Right lobe of liver (tissue), 6 donors: ENCODE measurements around the gene ARNT2. TPM values are rescaled to one million over a fixed set of nuclear protein-coding genes. Genes with fewer than 3 reads are reported as not detected.

Source experiments
- ATAC-seq, 4 donors: fragments of 200-7000 bp; cut with Tn5 transposase; one replicate each; pipeline ENCODE4 v1.9.1; 2020; ENCODE audit warnings: mild to moderate bottlenecking in 4 of 4, moderate library complexity in 4 of 4
- DNase-seq, 3 donors: peaks; one replicate each; pipeline ENCODE4 v3.0.0-alpha.2; 2020
- H3K27ac ChIP-seq, 3 donors: fragments of 200-600 bp; one replicate each; pipeline ENCODE4 v1.8.0; 2022
- H3K27me3 ChIP-seq, 2 donors: fragments of 200-600 bp; one replicate each; pipeline ENCODE4 v1.8.0; 2022
- H3K36me3 ChIP-seq, 4 donors: fragments of 200-600 bp; sonication (generic) in 1 of 4; one replicate each; pipeline versions ENCODE4 v1.5.1 to v1.8.0; 2017 to 2022; ENCODE audit warnings: control low read depth in 1 of 4
- H3K4me1 ChIP-seq, 4 donors: fragments of 200-600 bp; sonication (generic) in 1 of 4; one replicate each; pipeline versions ENCODE4 v1.5.1 to v1.8.0; 2017 to 2022; ENCODE audit warnings: control low read depth in 1 of 4
- H3K4me3 ChIP-seq, 3 donors: fragments of 200-600 bp; one replicate each; pipeline ENCODE4 v1.8.0; 2022
- H3K9me3 ChIP-seq, 4 donors: fragments of 200-600 bp; sonication (generic) in 1 of 4; one replicate each; pipeline versions ENCODE4 v1.5.1 to v1.8.0; 2017 to 2022; ENCODE audit warnings: control low read depth in 1 of 4
- POLR2A ChIP-seq: fragments of 450-650 bp; IDR thresholded peaks from one replicate; pipeline ENCODE4 v1.6.1; 2017; ENCODE audit warnings: antibody characterized with exemption, mild to moderate bottlenecking
- WGBS: methylation state at CpG from one replicate; pipeline ENCODE4 v1.1.6; 2018; ENCODE audit warnings: low coverage, low lambda C conversion rate; ENCODE audit not compliant: insufficient coverage; ENCODE audit errors: missing lambda C conversion rate; 5-methylcytosine and 5-hydroxymethylcytosine counted together
- intact Hi-C, 2 donors: fragments of 100-400 bp; cut with DNase I; formaldehyde crosslinking; loops; one replicate each; pipeline versions ENCODE4 v1.11.2 to v1.14.1; 2022
- total RNA-seq, 6 experiments: library from RNA; depleted of rRNA in 2 of 6; stranded (reverse); fragments of >200 nt in 2 of 6; fragmentation: NEBNext Ultra II Directional in 3 of 6; extraction: Animal tissue kit (Norgen Biotek cat#: 25700) in 3 of 6; gene quantifications; one replicate each; pipeline versions ENCODE4 v1.1.0 to v1.2.4, GENCODE V29; 2016 to 2023
- TF ChIP-seq, protein P1 (sequence below), 4 donors: fragments of 200-600 bp in 3 of 4; fragments of 450-650 bp in 1 of 4; IDR thresholded peaks; one replicate each; pipeline versions ENCODE4 v1.5.1 to v1.8.0; 2016 to 2022; ENCODE audit warnings: antibody characterized with exemption in 4 of 4, mild to moderate bottlenecking in 2 of 4
- donor health status: DM: no; HTN: yes; CAD: no.
- donor health status: DM: no; HTN: no; CAD: no.
- donor health status: DM: no; HTN: no; CAD: no.
- donor health status: DM: no; HTN: yes; CAD: no.
- donor health status: DM: no; HTN: yes; CAD: no.

ARNT2 gene
- total RNA-seq, 6 experiments from 2014 or later = 0.12 to 1.3 (median 0.46) TPM

DNA sequence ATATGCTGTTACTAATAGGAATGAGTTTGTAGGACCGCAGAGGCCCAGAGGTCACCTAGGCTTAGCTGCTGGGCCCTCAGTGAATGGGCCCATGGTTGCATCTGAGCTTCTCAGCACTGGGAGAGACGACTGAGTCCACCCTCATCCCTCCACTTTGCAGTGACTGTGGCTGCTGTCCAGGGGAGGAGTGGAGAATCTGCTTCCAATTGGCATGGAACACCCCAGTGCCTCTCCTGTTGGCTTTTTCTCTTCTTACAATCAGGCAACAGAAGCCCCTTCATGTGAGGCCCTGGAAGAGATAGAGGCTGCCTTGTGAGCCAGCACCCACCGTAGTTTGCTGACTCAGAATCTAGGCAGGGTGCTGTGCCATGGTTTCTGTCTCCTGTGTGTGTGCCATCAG is 55.6 kb downstream of the ARNT2 start:
- Histone ChIP-seq H3K36me3 (no peaks in the 10 kb centered on the region), H3K4me1 (no peaks in the 10 kb centered on the region), H3K27me3 (no peaks in the 10 kb centered on the region), H3K9me3 (no peaks in the 10 kb centered on the region), H3K27ac (no peak overlapping the region), H3K4me3 (no peak overlapping the region)
- 80% methylated on average over 1 of the region's 3 CpGs for WGBS
- no peak for TF ChIP-seq POLR2A
- TF ChIP-seq, protein P1, sequence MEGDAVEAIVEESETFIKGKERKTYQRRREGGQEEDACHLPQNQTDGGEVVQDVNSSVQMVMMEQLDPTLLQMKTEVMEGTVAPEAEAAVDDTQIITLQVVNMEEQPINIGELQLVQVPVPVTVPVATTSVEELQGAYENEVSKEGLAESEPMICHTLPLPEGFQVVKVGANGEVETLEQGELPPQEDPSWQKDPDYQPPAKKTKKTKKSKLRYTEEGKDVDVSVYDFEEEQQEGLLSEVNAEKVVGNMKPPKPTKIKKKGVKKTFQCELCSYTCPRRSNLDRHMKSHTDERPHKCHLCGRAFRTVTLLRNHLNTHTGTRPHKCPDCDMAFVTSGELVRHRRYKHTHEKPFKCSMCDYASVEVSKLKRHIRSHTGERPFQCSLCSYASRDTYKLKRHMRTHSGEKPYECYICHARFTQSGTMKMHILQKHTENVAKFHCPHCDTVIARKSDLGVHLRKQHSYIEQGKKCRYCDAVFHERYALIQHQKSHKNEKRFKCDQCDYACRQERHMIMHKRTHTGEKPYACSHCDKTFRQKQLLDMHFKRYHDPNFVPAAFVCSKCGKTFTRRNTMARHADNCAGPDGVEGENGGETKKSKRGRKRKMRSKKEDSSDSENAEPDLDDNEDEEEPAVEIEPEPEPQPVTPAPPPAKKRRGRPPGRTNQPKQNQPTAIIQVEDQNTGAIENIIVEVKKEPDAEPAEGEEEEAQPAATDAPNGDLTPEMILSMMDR (IDR thresholded peaks at IDR 0.05) = no peak
- intact Hi-C loops = loop anchor here (10.0 kb wide), 4 partner anchors 315 to 515 kb away; partner anchors contain the start of gene CEMIP (in 1 of the 2)
- DNase-seq = no peak
- no peak for ATAC-seq

DNA sequence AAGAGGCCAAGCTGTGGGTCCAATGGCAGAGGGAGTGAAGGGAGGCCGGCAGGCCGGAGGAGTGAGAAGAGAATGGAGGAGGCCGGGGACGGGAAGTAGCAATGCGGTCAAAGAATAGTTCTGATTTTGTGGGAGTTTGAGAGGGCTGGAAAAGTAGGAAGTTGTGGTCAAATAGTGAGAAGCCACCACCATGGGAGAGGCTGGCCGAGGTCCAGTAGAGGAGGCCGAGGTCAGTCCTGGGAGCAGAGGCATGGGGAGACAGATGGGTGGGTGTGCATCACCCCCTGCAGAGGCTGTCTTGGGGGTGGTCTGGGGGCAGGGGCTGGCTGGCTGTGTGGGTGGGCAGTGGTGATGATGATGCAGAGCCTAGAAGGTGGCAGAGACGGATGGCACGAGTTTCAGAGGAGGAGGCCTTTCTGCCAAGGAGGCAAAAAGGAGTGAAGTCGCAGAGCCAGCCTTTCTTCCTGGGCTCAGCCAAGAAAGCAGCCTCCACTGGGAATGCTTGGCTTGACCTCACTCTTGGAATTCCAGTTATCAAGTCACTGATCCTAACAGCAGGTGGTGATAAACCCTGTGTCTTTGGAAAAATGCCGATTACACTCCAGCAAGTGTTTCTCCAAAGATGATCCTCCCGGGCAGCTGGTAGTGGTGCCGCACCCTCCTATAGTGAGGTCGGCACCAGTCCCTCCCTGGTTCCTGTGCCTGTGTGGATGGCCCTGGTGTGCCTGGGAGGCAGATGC is 57.3 kb downstream of the ARNT2 start:
- ATAC-seq (peak in 3 of 4 donors; percentile 13 to 19 (median 14)), DNase-seq (no peak)
- H3K9me3 ChIP-seq = no peaks in the 10 kb centered on the region
- no peak overlapping the region for H3K27ac ChIP-seq
- 63% methylated on average over 7 of the region's 14 CpGs for WGBS
- intact Hi-C loops = loop anchor here in 1 of 2 donors (10.0 kb wide), 1 partner anchor 323 kb away; no protein-coding TSS in a partner anchor
- no peaks in the 10 kb centered on the region for H3K4me1 ChIP-seq
- H3K36me3 ChIP-seq = no peaks in the 10 kb centered on the region
- no peak overlapping the region for H3K4me3 ChIP-seq
- no peaks in the 10 kb centered on the region for H3K27me3 ChIP-seq
- TF ChIP-seq POLR2A = no peak

DNA sequence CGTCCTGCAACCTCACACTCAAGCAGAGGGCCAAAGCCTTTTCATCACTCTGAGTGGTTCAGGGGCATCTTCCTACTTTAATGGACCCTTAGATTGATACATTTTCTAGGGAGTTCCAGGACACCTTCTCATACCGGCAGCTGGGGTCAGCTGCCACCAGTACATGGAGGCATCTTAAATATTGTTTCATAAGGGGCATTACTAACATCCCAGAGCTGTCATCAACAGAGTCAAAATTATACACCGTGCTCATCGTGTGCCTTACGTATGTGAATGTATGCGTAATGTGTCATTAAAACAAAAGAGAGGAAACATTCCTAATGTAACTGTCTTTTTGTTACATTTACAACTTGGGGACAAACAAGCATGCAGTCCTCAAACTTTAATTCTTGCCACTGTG is 57.9 kb downstream of the ARNT2 start:
- WGBS = 84% methylated on average over 6 of the region's 6 CpGs
- ATAC-seq (no peak), DNase-seq (no peak)
- intact Hi-C loops = loop anchor here in 1 of 2 donors (10.0 kb wide), 1 partner anchor 323 kb away; no protein-coding TSS in a partner anchor
- H3K4me1 ChIP-seq = no peaks in the 10 kb centered on the region
- no peaks in the 10 kb centered on the region for H3K9me3 ChIP-seq
- H3K27me3 ChIP-seq = no peaks in the 10 kb centered on the region
- H3K4me3 ChIP-seq = no peak overlapping the region
- no peak overlapping the region for H3K27ac ChIP-seq
- no peaks in the 10 kb centered on the region for H3K36me3 ChIP-seq
- TF ChIP-seq, protein P1 (IDR thresholded peaks at IDR 0.05) = no peak
- no peak for TF ChIP-seq POLR2A

- Histone ChIP-seq H3K27ac (no peak overlapping the region), H3K27me3 (no peaks in the 10 kb centered on the region), H3K4me3 (no peak overlapping the region), H3K36me3 (no peaks in the 10 kb centered on the region), H3K4me1 (no peaks in the 10 kb centered on the region), H3K9me3 (no peaks in the 10 kb centered on the region)
- intact Hi-C loops = loop anchor here in 1 of 2 donors (10.0 kb wide), 1 partner anchor 322 kb away; no protein-coding TSS in a partner anchor
- TF ChIP-seq, protein P1 (IDR thresholded peaks at IDR 0.05) = no peak
- TF ChIP-seq POLR2A = no peak
- WGBS = 63% methylated on average over 5 of the region's 8 CpGs
- ATAC-seq (no peak), DNase-seq (no peak)
Observed at GRCh38 chr15:80462836-80463512, 58.8 kb downstream of the ARNT2 start.
